Gastrocnemius medialis (tissue), 4 donors: ENCODE results near the gene CCL7.

Source experiments
- CTCF ChIP-seq, 5 experiments: fragments of 450-650 bp in 3 of 5; fragments of 200-600 bp in 2 of 5; sonication (generic) in 2 of 5; IDR thresholded peaks in 4 of 5; conservative IDR thresholded peaks in 1 of 5; 1 replicate in 4 of 5; 2 replicates in 1 of 5; pipeline ENCODE4 v1.5.1; 2016 to 2019; ENCODE audit warnings: antibody characterized with exemption in 5 of 5, mild to moderate bottlenecking in 3 of 5, moderate library complexity in 3 of 5
- POLR2A ChIP-seq, 2 donors: fragments of 450-650 bp; IDR thresholded peaks; one replicate each; pipeline ENCODE4 v1.6.1; 2017; ENCODE audit warnings: antibody characterized with exemption in 2 of 2, mild to moderate bottlenecking in 2 of 2, moderate library complexity in 2 of 2

GRCh38 chr17:34313164-34313563, 43.1 kb downstream of the CCL7 start:
- no peak for TF ChIP-seq CTCF (IDR thresholded peaks at IDR 0.05 in 4 of 5, conservative IDR thresholded peaks at IDR 0.05 in 1 of 5)
- TF ChIP-seq POLR2A (IDR thresholded peaks at IDR 0.05) = no peak
